Measurements from ENCODE around the gene EYA2.
"Not testable (repeated sequence)": the region's sequence is repeated elsewhere in the genome, so short reads cannot be mapped to it uniquely, and the experiment has no call there.

EYA2 gene

GRCh38 chr20:46914789-46915379 is 20.2 kb downstream of the EYA2 start:
- H3K4me3 ChIP-seq (ENCODE audit: low read depth, low read length) = no peak overlapping the region
- no peak for TF ChIP-seq CTCF (IDR thresholded peaks at IDR 0.05; ENCODE audit: low read depth, low read length)
- DNase-seq (ENCODE audit: low read depth, low spot score) = no peak
- in situ Hi-C loops (cut with HindIII; ENCODE audit: low sequenced_read_pairs) = no loop called here

GRCh38 chr20:46915575-46916257 is 21.1 kb downstream of the EYA2 start:
- in situ Hi-C loops (cut with HindIII; ENCODE audit: low sequenced_read_pairs) = no loop called here
- H3K4me3 ChIP-seq (ENCODE audit: low read depth, low read length) = no peak overlapping the region
- DNase-seq (ENCODE audit: low read depth, low spot score) = no peak
- no peak for TF ChIP-seq CTCF (IDR thresholded peaks at IDR 0.05; ENCODE audit: low read depth, low read length)

GRCh38 chr20:46916258-46916603 is 21.6 kb downstream of the EYA2 start:
- DNase-seq (ENCODE audit: low read depth, low spot score) = no peak

GRCh38 chr20:46917155-46917554 is 22.5 kb downstream of the EYA2 start:
- in situ Hi-C loops (cut with HindIII; ENCODE audit: low sequenced_read_pairs) = no loop called here
- no peak for DNase-seq (ENCODE audit: low read depth, low spot score)
- H3K4me3 ChIP-seq (ENCODE audit: low read depth, low read length) = no peak overlapping the region
- no peak for TF ChIP-seq CTCF (IDR thresholded peaks at IDR 0.05; ENCODE audit: low read depth, low read length)

More at GRCh38 chr20:46916258-46916603, 21.6 kb downstream of the EYA2 start:
- in situ Hi-C loops (cut with HindIII; ENCODE audit: low sequenced_read_pairs) = no loop called here
- H3K4me3 ChIP-seq (ENCODE audit: low read depth, low read length) = no peak overlapping the region
- TF ChIP-seq CTCF (IDR thresholded peaks at IDR 0.05; ENCODE audit: low read depth, low read length) = no peak

- in situ Hi-C loops (cut with HindIII; ENCODE audit: low sequenced_read_pairs) = no loop called here
- DNase-seq (ENCODE audit: low read depth, low spot score) = no peak
- H3K4me3 ChIP-seq (ENCODE audit: low read depth, low read length) = no peak overlapping the region
- no peak for TF ChIP-seq CTCF (IDR thresholded peaks at IDR 0.05; ENCODE audit: low read depth, low read length)
These were observed 25.5 kb downstream of the EYA2 start for GRCh38 chr20:46920114-46920513.

- H3K4me3 ChIP-seq (ENCODE audit: low read depth, low read length); DNase-seq (ENCODE audit: low read depth, low spot score); in situ Hi-C loops (cut with HindIII; ENCODE audit: low sequenced_read_pairs): not testable (repeated sequence)
These were observed 28.2 kb downstream of the EYA2 start for GRCh38 chr20:46922841-46923240.

GRCh38 chr20:46923550-46923949 is 28.9 kb downstream of the EYA2 start:
- in situ Hi-C loops (cut with HindIII; ENCODE audit: low sequenced_read_pairs) = no loop called here
- no peak overlapping the region for H3K4me3 ChIP-seq (ENCODE audit: low read depth, low read length)
- TF ChIP-seq CTCF (IDR thresholded peaks at IDR 0.05; ENCODE audit: low read depth, low read length) = no peak
- no peak for DNase-seq (ENCODE audit: low read depth, low spot score)
